Measurements from ENCODE around the gene TOP3B. TPM values are rescaled to one million over a fixed set of nuclear protein-coding genes. Genes with fewer than 3 reads are reported as not detected.

Gene TOP3B
- total and polyA plus RNA-seq, 9 of the 15 experiments (the other 6 are each of a cell fraction or from before 2014, with no cell fraction given), result 3.0 to 188 (median 112) TPM

DNA sequence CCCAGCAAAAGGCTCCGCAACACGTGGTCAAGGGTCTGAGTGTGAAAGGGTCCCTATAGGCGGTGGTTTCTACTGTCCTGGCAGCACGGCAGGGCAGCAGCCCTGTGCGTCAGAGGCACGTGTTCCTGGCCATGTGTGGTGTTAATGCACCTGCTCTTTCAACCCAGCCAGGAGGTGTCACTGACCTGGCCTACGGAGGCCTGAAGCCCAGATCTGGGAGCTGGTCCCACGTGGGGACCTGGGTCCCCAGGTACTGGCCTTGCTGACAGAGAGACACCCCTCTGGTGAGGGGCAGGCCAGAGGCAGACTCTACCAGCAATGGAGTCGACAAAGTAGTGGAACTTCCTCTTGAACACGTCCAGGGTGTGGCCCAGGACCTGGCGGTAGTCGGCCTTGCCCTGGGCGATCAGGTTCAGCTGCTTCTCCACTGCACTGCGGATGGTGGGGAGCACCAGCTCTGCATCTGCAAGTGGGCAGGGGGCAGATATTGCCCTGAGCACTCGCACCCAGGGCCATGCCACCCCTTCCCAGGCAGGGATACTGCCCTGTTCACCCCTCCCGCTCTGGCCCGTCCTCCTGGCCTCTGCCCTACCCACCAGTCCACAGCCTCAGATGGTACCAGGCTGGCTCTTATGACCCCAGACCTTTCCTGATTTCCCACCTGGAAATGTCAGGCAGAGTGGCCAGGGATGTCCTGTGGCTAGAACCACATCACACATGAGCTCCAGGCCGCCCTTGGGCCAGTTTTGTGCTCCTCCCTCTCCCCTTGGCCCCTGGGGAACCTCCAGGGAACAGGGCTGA, 23.1 kb downstream of the TOP3B start (continued):
- TF ChIP-seq, protein P1, sequence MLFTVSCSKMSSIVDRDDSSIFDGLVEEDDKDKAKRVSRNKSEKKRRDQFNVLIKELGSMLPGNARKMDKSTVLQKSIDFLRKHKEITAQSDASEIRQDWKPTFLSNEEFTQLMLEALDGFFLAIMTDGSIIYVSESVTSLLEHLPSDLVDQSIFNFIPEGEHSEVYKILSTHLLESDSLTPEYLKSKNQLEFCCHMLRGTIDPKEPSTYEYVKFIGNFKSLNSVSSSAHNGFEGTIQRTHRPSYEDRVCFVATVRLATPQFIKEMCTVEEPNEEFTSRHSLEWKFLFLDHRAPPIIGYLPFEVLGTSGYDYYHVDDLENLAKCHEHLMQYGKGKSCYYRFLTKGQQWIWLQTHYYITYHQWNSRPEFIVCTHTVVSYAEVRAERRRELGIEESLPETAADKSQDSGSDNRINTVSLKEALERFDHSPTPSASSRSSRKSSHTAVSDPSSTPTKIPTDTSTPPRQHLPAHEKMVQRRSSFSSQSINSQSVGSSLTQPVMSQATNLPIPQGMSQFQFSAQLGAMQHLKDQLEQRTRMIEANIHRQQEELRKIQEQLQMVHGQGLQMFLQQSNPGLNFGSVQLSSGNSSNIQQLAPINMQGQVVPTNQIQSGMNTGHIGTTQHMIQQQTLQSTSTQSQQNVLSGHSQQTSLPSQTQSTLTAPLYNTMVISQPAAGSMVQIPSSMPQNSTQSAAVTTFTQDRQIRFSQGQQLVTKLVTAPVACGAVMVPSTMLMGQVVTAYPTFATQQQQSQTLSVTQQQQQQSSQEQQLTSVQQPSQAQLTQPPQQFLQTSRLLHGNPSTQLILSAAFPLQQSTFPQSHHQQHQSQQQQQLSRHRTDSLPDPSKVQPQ (CRISPR knock-in tag; IDR thresholded peaks at IDR 0.05; ENCODE audit: borderline replicate concordance), result no peak
- TF ChIP-seq HINFP (tag; conservative IDR thresholded peaks at IDR 0.05; ENCODE audit: low read depth), result no peak
- TF ChIP-seq SIX5 (IDR thresholded peaks at IDR 0.05; ENCODE audit: borderline replicate concordance in 1 of 2, insufficient read depth in 1 of 2, low read depth in 1 of 2, low read length in 2 of 2), result no peak
- no peak for TF ChIP-seq ZNF384 (IDR thresholded peaks at IDR 0.05; ENCODE audit: low read depth, low read length)
- no peak for TF ChIP-seq ZNF444 (CRISPR knock-in tag; IDR thresholded peaks at IDR 0.05)
- no peak for TF ChIP-seq HNRNPK (IDR thresholded peaks at IDR 0.05; ENCODE audit: low read depth, low read length, poor library complexity, severe bottlenecking)
- no peak for TF ChIP-seq SAFB (IDR thresholded peaks at IDR 0.05; ENCODE audit: borderline replicate concordance, low read depth, low read length)
- no peak for TF ChIP-seq BRCA1 (IDR thresholded peaks at IDR 0.05)
- peak; percentile 58; the same call in 1 of the 2 replicates for TF ChIP-seq BRCA1 (CRISPR knock-in tag; IDR thresholded peaks at IDR 0.05)
- no peak for TF ChIP-seq RNF2 (IDR thresholded peaks at IDR 0.05)
- no peak for TF ChIP-seq SLC30A9 (CRISPR knock-in tag; IDR thresholded peaks at IDR 0.05)
- no peak for TF ChIP-seq HMG20B (CRISPR knock-in tag; IDR thresholded peaks at IDR 0.05)
- TF ChIP-seq NCOA4 (IDR thresholded peaks at IDR 0.05; ENCODE audit: partially characterized antibody), result no peak
- no peak for TF ChIP-seq GABPB2 (CRISPR knock-in tag; conservative IDR thresholded peaks at IDR 0.05)
- TF ChIP-seq, protein P2, sequence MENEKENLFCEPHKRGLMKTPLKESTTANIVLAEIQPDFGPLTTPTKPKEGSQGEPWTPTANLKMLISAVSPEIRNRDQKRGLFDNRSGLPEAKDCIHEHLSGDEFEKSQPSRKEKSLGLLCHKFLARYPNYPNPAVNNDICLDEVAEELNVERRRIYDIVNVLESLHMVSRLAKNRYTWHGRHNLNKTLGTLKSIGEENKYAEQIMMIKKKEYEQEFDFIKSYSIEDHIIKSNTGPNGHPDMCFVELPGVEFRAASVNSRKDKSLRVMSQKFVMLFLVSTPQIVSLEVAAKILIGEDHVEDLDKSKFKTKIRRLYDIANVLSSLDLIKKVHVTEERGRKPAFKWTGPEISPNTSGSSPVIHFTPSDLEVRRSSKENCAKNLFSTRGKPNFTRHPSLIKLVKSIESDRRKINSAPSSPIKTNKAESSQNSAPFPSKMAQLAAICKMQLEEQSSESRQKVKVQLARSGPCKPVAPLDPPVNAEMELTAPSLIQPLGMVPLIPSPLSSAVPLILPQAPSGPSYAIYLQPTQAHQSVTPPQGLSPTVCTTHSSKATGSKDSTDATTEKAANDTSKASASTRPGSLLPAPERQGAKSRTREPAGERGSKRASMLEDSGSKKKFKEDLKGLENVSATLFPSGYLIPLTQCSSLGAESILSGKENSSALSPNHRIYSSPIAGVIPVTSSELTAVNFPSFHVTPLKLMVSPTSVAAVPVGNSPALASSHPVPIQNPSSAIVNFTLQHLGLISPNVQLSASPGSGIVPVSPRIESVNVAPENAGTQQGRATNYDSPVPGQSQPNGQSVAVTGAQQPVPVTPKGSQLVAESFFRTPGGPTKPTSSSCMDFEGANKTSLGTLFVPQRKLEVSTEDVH (IDR thresholded peaks at IDR 0.05; ENCODE audit: low read depth, partially characterized antibody), result no peak
- TF ChIP-seq CREB5 (CRISPR knock-in tag; IDR thresholded peaks at IDR 0.05), result no peak
- TF ChIP-seq MED1 (CRISPR knock-in tag; IDR thresholded peaks at IDR 0.05; ENCODE audit: borderline replicate concordance), result no peak; the same call in 1 of the 2 replicates
- TF ChIP-seq EZH2 (IDR thresholded peaks at IDR 0.05; ENCODE audit: borderline replicate concordance, low read depth, low read length), result no peak
- TF ChIP-seq ZNF408 (CRISPR knock-in tag; IDR thresholded peaks at IDR 0.05; ENCODE audit: low read depth), result 0 out of 2 replicates have a peak, but pooled peaks have one; percentile 8
